Lower lobe of right lung (tissue), 2 donors: ENCODE data around the gene PET100. TPM values are rescaled to one million over a fixed set of nuclear protein-coding genes. Genes with fewer than 3 reads are reported as not detected.

Experiments
- ATAC-seq, 2 donors: fragments of 200-7000 bp; cut with Tn5 transposase; one replicate each; pipeline ENCODE4 v1.9.1; 2020 to 2022; ENCODE audit warnings: mild to moderate bottlenecking in 2 of 2, moderate library complexity in 2 of 2
- DNase-seq: peaks from one replicate; pipeline ENCODE4 v3.0.0-alpha.2; 2020
- H3K27ac ChIP-seq: fragments of 200-600 bp; one replicate; pipeline ENCODE4 v1.8.0; 2022
- H3K27me3 ChIP-seq: fragments of 200-600 bp; one replicate; pipeline ENCODE4 v1.8.0; 2022; ENCODE audit warnings: low read depth
- H3K36me3 ChIP-seq: fragments of 200-600 bp; one replicate; pipeline ENCODE4 v1.8.0; 2022; ENCODE audit warnings: mild to moderate bottlenecking
- H3K4me1 ChIP-seq: fragments of 200-600 bp; one replicate; pipeline ENCODE4 v1.8.0; 2022
- H3K4me3 ChIP-seq: fragments of 200-600 bp; one replicate; pipeline ENCODE4 v1.8.0; 2022; ENCODE audit warnings: mild to moderate bottlenecking
- H3K9me3 ChIP-seq: fragments of 200-600 bp; one replicate; pipeline ENCODE4 v1.8.0; 2022
- CTCF ChIP-seq: fragments of 200-600 bp; IDR thresholded peaks from one replicate; pipeline ENCODE4 v1.8.0; 2022; ENCODE audit warnings: antibody characterized with exemption, mild to moderate bottlenecking
- intact Hi-C: fragments of 100-400 bp; cut with DNase I; formaldehyde crosslinking; loops from one replicate; pipeline ENCODE4 v1.11.0; 2022
- total RNA-seq: library from RNA; stranded (reverse); fragmentation: NEBNext Ultra II Directional; extraction: Animal tissue kit (Norgen Biotek cat#: 25700); gene quantifications from one replicate; pipeline ENCODE4 v1.2.1, GENCODE V29; 2021
- donor health status: DM: no; HTN: yes; CAD: no; lungs with severe emphysema.

Gene PET100
- total RNA-seq, 1 donor from 2014 or later, result 82.6 TPM

GRCh38 chr19:7669641-7670040 is 40.0 kb downstream of the PET100 start:
- peak overlapping the region; percentile 33 for H3K4me3 ChIP-seq
- intact Hi-C loops, result no loop called here
- peak overlapping the region; percentile 24 for H3K27ac ChIP-seq
- no peaks in the 10 kb centered on the region for H3K9me3 ChIP-seq
- DNase-seq (no peak), ATAC-seq (no peak)
- no peak for TF ChIP-seq CTCF
- H3K27me3 ChIP-seq, result peaks cover 19% of the 10 kb centered on the region
- H3K4me1 ChIP-seq, result no peaks in the 10 kb centered on the region
- no peaks in the 10 kb centered on the region for H3K36me3 ChIP-seq

- Histone ChIP-seq H3K36me3 (no peaks in the 10 kb centered on the region), H3K4me3 (peak overlapping the region; percentile 14), H3K27ac (no peak overlapping the region), H3K9me3 (no peaks in the 10 kb centered on the region), H3K4me1 (no peaks in the 10 kb centered on the region), H3K27me3 (peaks cover 20% of the 10 kb centered on the region)
- DNase-seq, result peak; percentile 87
- peak; percentile 58 to 79 for ATAC-seq
- intact Hi-C loops, result no loop called here
- no peak for TF ChIP-seq CTCF
Measured at GRCh38 chr19:7670150-7670783, 40.7 kb downstream of the PET100 start.

GRCh38 chr19:7670790-7671189 is 41.2 kb downstream of the PET100 start:
- Histone ChIP-seq H3K9me3 (no peaks in the 10 kb centered on the region), H3K27me3 (peaks cover 23% of the 10 kb centered on the region), H3K4me1 (no peaks in the 10 kb centered on the region), H3K4me3 (peak overlapping the region; percentile 14), H3K36me3 (no peaks in the 10 kb centered on the region), H3K27ac (no peak overlapping the region)
- TF ChIP-seq CTCF, result no peak
- DNase-seq, result no peak
- no peak for ATAC-seq
- intact Hi-C loops, result no loop called here

GRCh38 chr19:7672522-7672921 is 42.9 kb downstream of the PET100 start:
- Histone ChIP-seq H3K27me3 (peaks cover 23% of the 10 kb centered on the region), H3K36me3 (no peaks in the 10 kb centered on the region), H3K9me3 (no peaks in the 10 kb centered on the region), H3K4me3 (no peak overlapping the region), H3K4me1 (no peaks in the 10 kb centered on the region), H3K27ac (no peak overlapping the region)
- intact Hi-C loops, result no loop called here
- no peak for TF ChIP-seq CTCF
- DNase-seq, result no peak
- no peak for ATAC-seq

GRCh38 chr19:7674010-7675005 is 44.7 kb downstream of the PET100 start:
- Histone ChIP-seq H3K4me1 (no peaks in the 10 kb centered on the region), H3K4me3 (no peak overlapping the region), H3K36me3 (no peaks in the 10 kb centered on the region), H3K27me3 (peaks cover 16% of the 10 kb centered on the region), H3K9me3 (no peaks in the 10 kb centered on the region), H3K27ac (no peak overlapping the region)
- peak; percentile 89 for DNase-seq
- no peak for TF ChIP-seq CTCF
- peak; percentile 85 to 91 for ATAC-seq
- intact Hi-C loops, result no loop called here
